Heart left ventricle (tissue), 13 donors: ENCODE data around the gene FAM193B.

Experiments used
- POLR2A ChIP-seq, 2 donors: fragments of 450-650 bp; IDR thresholded peaks; one replicate each; pipeline ENCODE4 v1.6.1; 2017; ENCODE audit warnings: antibody characterized with exemption in 2 of 2, mild to moderate bottlenecking in 2 of 2, moderate library complexity in 2 of 2
- TF ChIP-seq, protein P1 (sequence below), 12 donors: fragments of 200-600 bp; sonication (generic) in 4 of 12; IDR thresholded peaks; one replicate each; pipeline versions ENCODE4 v1.5.0 to v1.8.0; 2018 to 2022; ENCODE audit warnings: antibody characterized with exemption in 12 of 12, mild to moderate bottlenecking in 5 of 12
- donor health status: ischemic (EF 13 %, LVEDD 7.1; RV severe dilation, severe dysfunction).
- donor health status: DM: no; HTN: yes; CAD: no.
- donor health status: DM: no; HTN: no; CAD: no.
- donor health status: ischemic (EF 25% LVEDD 6.9; RV normal size, moderate dysfunction).
- donor health status: ischemic (EF 25% LVEDD 5.7; RV mildly dilated, moderate dysfunction).
- donor health status: ischemic (EF 35%, LVEDD 5.7; RV mildly dilated, moderate dysfunction).
- donor health status: nonischemic (EF 11% LVEDD 7.7; RV severe dilation, severe dysfunction).
- donor health status: DM: yes; HTN: yes; CAD: no.
- donor health status: PGD.
- donor health status: ischemic (EF 29% LVEDD 5.4; RV normal size, mild dysfunction).
- donor health status: nonischemic (EF 23%, LVEDD 6.1; RV moderate dilation, normal function).

DNA sequence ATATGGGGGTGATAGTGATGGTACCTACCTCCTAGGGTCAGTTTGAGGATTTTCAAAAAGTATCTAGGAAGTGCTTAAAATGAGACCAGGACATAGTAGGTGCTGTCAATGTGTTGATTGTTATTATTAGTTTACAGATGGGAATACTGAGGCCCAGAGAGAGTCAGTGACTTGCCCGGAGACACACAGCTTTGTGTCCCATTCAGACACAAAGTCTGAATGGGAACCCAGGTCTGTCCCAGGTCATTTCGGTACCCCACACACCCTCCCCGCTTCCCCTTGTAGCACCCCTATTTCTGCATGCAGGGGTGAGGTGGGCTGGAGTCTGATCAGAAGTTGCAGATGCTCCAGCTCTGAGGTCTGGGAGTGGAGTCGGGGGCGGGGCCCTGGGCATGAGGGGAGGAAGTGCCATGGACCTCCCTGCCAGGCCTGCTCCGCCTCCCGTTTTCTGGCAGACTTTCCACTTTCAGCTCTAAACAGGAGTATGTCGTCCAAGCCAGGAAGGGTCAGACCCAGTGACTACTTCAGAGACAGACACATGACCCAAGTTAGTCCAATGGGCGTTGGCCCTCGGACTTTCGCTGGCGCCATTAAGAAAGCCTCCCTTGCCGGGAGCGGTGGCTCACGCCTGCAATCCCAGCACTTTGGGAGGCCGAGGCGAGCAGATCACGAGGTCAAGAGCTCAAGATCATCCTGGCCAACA lies 77.7 kb downstream of the FAM193B start:
- TF ChIP-seq, protein P1, sequence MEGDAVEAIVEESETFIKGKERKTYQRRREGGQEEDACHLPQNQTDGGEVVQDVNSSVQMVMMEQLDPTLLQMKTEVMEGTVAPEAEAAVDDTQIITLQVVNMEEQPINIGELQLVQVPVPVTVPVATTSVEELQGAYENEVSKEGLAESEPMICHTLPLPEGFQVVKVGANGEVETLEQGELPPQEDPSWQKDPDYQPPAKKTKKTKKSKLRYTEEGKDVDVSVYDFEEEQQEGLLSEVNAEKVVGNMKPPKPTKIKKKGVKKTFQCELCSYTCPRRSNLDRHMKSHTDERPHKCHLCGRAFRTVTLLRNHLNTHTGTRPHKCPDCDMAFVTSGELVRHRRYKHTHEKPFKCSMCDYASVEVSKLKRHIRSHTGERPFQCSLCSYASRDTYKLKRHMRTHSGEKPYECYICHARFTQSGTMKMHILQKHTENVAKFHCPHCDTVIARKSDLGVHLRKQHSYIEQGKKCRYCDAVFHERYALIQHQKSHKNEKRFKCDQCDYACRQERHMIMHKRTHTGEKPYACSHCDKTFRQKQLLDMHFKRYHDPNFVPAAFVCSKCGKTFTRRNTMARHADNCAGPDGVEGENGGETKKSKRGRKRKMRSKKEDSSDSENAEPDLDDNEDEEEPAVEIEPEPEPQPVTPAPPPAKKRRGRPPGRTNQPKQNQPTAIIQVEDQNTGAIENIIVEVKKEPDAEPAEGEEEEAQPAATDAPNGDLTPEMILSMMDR (IDR thresholded peaks at IDR 0.05): no peak
- no peak for TF ChIP-seq POLR2A (IDR thresholded peaks at IDR 0.05)
